Duodenal mucosa (tissue), 2 donors: Measurements from ENCODE around the gene YJEFN3.

ENCODE experiments used
- H3K27ac ChIP-seq: one replicate; pipeline ENCODE4 v1.7.0; 2013; ENCODE audit warnings: low read depth, low read length
- H3K27me3 ChIP-seq, 2 donors: one replicate each; pipeline ENCODE4 v1.7.0; 2013; ENCODE audit warnings: low read length in 2 of 2, control low read depth in 1 of 2; ENCODE audit not compliant: insufficient read depth in 2 of 2, control insufficient read depth in 1 of 2
- H3K36me3 ChIP-seq, 2 donors: one replicate each; pipeline ENCODE4 v1.7.0; 2013; ENCODE audit warnings: low read length in 2 of 2, control low read depth in 1 of 2; ENCODE audit not compliant: insufficient read depth in 2 of 2, control insufficient read depth in 1 of 2
- H3K4me1 ChIP-seq, 2 donors: one replicate each; pipeline ENCODE4 v1.7.0; 2013; ENCODE audit warnings: low read length in 2 of 2, control low read depth in 1 of 2; ENCODE audit not compliant: insufficient read depth in 2 of 2, control insufficient read depth in 1 of 2
- H3K4me3 ChIP-seq, 2 donors: one replicate each; pipeline ENCODE4 v1.7.0; 2013; ENCODE audit warnings: low read length in 2 of 2, low read depth in 1 of 2
- H3K9ac ChIP-seq, 2 donors: one replicate each; pipeline ENCODE4 v1.7.0; 2013; ENCODE audit warnings: low read length in 2 of 2, low read depth in 1 of 2
- H3K9me3 ChIP-seq, 2 donors: one replicate each; pipeline ENCODE4 v1.7.0; 2013; ENCODE audit warnings: low read length in 2 of 2, control low read depth in 1 of 2; ENCODE audit not compliant: control insufficient read depth in 1 of 2

Gene YJEFN3

DNA sequence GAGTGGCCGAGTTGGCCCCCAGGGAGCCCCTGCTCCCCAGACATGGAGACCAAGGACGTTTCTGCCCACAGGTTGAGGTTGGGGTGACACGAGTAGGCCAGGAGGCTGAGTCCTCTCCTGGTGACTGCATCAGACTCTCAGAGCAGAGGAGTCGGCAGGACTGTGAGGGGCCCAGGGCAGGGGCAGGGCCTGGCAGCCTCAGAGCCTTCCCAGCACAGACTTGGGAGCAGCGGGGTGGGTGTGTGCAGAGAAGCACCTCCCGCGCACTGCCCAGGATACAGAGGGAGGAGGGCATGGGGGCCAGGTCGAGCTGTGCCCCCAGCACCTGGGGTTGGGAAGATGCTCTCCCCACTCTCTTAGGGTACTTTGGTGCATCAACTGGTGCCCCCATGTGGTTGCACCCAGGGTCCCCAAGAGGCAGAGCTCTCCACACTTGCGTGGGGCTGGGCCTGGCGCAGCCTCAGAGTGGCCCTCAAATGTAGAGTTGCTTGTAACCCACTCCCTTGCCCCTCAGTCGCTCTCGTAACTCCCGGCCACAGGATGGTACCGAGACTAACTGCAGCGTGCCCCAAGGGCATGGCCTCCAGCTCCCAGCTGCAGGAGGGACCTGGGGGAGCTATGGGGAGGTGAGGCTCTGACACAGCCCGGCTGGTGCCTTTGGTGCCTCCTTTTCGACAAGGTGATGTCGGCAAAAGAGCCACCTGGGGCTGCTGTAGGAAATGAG lies 29.3 kb upstream of the YJEFN3 start:
- Histone ChIP-seq H3K4me1 (no peaks in the 10 kb centered on the region), H3K27ac (no peak overlapping the region), H3K4me3 (no peak overlapping the region), H3K27me3 (no peaks in the 10 kb centered on the region), H3K36me3 (peaks cover 50 to 95% of the 10 kb centered on the region in 2 donors), H3K9me3 (no peaks in the 10 kb centered on the region), H3K9ac (no peak overlapping the region)

DNA sequence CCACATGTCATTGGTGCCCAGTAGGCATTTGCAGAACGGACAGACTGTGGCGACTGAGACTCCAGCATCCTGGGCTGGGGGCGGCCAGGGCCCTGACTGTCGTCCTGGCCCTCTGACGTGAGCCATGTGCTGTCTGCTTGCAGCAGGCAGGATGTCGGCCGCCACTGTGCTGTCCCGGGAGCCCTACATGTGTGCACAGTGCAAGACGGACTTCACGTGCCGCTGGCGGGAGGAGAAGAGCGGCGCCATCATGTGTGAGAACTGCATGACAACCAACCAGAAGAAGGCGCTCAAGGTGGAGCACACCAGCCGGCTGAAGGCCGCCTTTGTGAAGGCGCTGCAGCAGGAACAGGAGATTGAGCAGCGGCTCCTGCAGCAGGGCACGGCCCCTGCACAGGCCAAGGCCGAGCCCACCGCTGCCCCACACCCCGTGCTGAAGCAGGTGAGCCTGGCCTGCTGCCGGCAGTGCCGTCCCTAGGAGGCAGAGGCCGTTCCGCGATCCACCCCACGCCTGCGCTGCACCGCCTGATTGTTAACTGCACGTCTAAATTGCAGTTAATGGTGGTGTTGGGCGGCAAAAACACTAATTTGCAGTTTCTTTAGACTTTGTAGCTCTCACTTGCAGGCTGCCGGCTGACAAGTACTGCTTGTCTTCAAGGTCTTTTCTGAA lies 27.6 kb upstream of the YJEFN3 start:
- Histone ChIP-seq H3K27ac (no peak overlapping the region), H3K4me1 (no peaks in the 10 kb centered on the region), H3K36me3 (peaks cover 45 to 100% of the 10 kb centered on the region in 2 donors)

DNA sequence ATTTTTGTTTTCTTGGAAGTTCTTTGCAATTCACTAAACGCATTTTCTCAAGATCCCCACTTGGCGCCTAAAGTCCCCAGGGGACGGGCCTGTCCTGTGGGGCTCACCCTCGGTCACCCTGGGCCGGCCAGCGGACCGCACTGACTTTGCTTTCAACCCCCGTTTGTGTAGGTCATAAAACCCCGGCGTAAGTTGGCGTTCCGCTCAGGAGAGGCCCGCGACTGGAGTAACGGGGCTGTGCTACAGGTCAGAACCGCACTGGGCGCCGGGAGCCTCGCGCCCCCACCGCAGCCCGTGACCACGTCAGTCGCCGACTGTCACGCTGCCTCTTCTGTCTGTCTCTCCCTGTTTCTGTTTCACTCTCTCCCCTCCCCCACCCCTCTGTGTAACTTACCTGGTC lies 26.9 kb upstream of the YJEFN3 start:
- Histone ChIP-seq H3K36me3 (peaks cover 39 to 100% of the 10 kb centered on the region in 2 donors), H3K27me3 (no peaks in the 10 kb centered on the region), H3K4me1 (no peaks in the 10 kb centered on the region), H3K27ac (no peak overlapping the region), H3K4me3 (no peak overlapping the region), H3K9me3 (no peaks in the 10 kb centered on the region), H3K9ac (no peak overlapping the region)

More for the DNA sequence above, 27.6 kb upstream of the YJEFN3 start:
- no peaks in the 10 kb centered on the region for H3K27me3 ChIP-seq
- no peak overlapping the region for H3K9ac ChIP-seq
- no peak overlapping the region for H3K4me3 ChIP-seq
- no peaks in the 10 kb centered on the region for H3K9me3 ChIP-seq

DNA sequence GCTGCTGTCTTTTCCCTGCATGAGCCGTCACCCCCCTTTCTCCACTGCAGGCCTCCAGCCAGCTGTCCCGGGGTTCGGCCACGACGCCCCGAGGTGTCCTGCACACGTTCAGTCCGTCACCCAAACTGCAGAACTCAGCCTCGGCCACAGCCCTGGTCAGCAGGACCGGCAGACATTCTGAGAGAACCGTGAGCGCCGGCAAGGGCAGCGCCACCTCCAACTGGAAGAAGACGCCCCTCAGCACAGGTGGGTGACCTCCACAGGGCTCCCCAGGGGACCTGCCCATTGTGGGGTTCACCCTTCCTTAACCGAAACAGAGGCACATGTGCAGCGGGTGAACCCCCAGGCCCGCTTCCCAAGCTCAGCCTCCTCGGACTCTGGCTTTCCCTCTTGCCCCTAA lies 26.4 kb upstream of the YJEFN3 start:
- no peak overlapping the region for H3K9ac ChIP-seq
- H3K4me1 ChIP-seq, result no peaks in the 10 kb centered on the region
- no peak overlapping the region for H3K27ac ChIP-seq
- peaks cover 38 to 100% of the 10 kb centered on the region in 2 donors for H3K36me3 ChIP-seq
- no peak overlapping the region for H3K4me3 ChIP-seq
- no peaks in the 10 kb centered on the region for H3K27me3 ChIP-seq
- no peaks in the 10 kb centered on the region for H3K9me3 ChIP-seq

DNA sequence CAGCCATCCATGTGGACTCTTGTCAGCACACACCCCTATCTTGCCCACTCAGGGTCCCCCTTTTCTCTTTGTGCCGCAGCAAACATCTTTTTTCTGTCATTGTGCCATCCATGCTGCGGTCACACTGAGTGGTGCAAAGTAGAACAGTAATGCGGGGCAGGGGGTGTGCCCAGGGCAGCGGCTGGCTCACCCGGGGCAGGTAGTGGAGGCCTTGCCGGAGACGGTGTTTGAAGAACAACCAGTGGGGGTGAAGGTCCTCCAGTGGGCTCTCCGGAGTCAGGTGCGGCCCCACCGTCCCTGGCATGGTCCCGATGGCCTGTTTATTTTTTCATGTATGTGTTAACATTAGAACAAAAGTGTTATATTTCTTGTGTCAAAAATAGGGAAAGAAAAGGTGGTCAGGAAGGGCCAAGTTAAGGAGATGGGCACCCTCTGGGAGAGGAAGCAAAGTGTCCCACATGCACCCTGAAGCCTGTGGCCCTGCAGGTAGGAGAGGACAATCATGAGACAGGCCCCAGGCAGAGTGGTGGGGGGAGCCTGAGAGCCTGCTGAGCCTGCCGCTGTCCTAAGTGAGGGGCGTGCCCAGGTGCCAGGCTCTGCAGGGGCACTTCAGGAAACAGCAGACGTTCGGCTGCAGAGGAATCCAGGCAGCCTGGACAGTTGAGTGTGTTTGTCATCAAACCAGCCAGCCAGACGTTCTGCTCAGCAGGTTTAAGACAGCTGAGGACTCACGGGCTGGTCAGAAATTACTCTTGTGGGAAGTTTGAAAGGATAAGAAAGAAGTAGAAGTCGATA lies 25.7 kb upstream of the YJEFN3 start:
- Histone ChIP-seq H3K4me3 (no peak overlapping the region), H3K9ac (no peak overlapping the region), H3K27me3 (no peaks in the 10 kb centered on the region), H3K4me1 (no peaks in the 10 kb centered on the region), H3K27ac (no peak overlapping the region), H3K36me3 (peaks cover 40 to 98% of the 10 kb centered on the region in 2 donors), H3K9me3 (no peaks in the 10 kb centered on the region)

DNA sequence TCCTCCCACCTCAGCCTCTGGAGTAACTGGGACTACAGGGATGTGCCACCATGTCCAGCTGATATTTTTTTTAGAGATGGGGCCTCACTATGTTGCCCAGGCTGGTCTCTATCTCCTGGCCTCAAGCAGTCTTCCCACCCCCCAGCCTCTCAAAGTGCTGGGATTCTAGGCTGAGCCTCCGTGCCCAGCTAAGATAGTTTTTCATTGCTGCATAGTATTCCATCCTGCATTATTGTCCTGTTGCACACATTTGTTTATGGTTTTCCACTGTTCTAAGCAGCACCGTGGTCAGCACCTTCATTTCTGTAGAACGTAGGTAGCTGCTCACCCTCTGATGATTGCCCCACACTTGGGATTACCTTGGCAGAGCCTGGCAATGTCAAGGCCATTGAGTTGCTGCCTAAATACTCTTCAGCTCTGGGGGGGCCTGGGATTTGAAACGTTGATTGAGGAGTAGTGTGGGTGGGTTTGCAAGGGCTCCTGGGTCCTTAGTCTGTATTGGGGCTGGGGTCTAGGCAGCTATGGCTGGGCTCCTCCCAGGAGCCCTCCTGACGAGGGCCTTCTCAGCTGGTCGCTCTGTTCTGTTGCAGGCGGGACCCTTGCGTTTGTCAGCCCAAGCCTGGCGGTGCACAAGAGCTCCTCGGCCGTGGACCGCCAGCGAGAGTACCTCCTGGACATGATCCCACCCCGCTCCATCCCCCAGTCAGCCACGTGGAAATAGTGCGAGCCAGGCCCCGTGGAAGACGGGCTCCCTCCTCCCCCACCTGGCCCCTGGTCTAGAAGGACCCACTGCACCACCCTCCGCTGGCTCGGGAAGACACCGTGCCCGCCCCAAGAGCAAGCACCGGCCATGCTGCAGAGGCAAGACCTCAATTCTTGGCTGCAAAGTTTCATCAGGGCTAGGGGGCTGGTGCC lies 23.7 kb upstream of the YJEFN3 start:
- H3K36me3 ChIP-seq, result peaks cover 35 to 82% of the 10 kb centered on the region in 2 donors
- H3K27me3 ChIP-seq, result no peaks in the 10 kb centered on the region
- no peak overlapping the region for H3K4me3 ChIP-seq
- H3K27ac ChIP-seq, result no peak overlapping the region
- H3K9me3 ChIP-seq, result no peaks in the 10 kb centered on the region
- no peak overlapping the region for H3K9ac ChIP-seq
- no peaks in the 10 kb centered on the region for H3K4me1 ChIP-seq

DNA sequence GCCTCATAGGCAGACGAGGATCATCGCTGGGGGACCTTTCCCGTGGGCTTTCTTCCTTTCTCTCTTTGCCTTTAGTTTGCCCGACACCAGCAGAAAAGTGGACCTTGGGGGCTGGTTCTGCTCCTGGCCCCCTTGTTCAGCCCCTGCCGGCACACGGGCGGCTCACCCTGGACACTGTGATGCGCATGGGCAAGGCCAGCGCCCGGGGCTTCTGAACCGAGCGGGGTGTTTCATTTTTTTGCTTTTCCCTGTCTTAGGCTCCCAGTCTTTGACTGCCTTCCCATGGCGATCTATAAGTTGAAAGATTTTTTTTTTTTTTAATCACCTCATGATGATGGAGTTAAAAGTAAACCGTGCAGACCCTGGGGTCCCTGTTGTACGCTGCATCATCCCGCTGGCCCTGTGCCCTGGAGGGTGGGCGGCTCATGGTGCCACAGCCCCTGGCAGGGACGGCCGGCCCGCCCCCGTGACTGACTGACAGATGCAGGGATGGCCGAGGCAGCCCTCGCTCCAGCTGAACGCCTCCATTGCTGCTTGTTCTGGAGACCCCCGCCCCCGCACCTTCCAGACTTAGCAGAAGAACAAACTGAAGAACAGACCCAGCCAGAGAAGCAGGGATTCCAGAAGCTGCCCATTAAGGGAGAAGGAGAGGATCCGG lies 22.9 kb upstream of the YJEFN3 start:
- no peaks in the 10 kb centered on the region for H3K4me1 ChIP-seq
- H3K9me3 ChIP-seq, result no peaks in the 10 kb centered on the region
- H3K4me3 ChIP-seq, result no peak overlapping the region
- no peak overlapping the region for H3K9ac ChIP-seq
- H3K27me3 ChIP-seq, result no peaks in the 10 kb centered on the region
- no peak overlapping the region for H3K27ac ChIP-seq
- H3K36me3 ChIP-seq, result peaks cover 31 to 74% of the 10 kb centered on the region in 2 donors

DNA sequence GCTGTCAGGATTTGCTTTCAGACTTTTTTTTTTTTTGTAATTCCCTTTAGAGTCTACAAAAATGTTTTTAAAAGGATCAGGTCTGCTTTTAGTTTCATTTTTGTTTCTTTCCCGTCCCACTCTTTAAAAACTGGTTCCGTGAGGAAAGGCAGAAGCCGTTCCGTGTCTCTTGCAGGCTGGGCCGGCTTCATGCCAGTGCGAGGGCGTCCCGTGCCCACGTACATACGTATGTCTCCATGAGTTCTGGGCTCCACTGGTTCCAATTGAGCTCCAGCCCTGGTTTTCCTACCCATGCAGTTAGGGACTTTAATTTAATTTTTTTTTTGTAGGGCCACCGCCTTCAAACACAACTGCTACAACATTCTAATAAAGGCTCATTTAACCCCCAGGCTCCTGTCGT lies 22.1 kb upstream of the YJEFN3 start:
- Histone ChIP-seq H3K36me3 (peaks cover 31 to 66% of the 10 kb centered on the region in 2 donors), H3K9me3 (no peaks in the 10 kb centered on the region), H3K4me3 (no peak overlapping the region), H3K27ac (no peak overlapping the region), H3K9ac (no peak overlapping the region), H3K27me3 (no peaks in the 10 kb centered on the region), H3K4me1 (no peaks in the 10 kb centered on the region)

DNA sequence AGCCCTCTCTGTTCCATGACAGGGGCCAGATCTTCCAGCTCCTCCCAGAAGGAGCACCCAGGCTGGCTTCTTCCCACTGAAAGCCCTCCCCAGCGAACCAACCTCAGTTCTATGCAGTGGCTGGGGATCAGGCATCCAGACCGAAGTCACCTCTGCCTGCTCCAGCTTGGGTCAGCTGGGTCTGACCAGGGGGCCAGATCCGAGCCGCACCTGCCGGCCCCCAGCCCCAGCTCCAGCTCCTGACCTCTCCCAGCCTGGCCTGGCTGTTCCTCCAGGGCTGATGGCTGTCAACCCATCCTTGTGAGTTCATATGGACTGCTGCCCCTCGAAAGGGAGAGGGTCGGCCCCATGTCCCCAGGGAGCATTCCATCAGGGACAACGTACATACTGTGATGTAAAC lies 21.4 kb upstream of the YJEFN3 start:
- Histone ChIP-seq H3K9me3 (no peaks in the 10 kb centered on the region), H3K4me1 (peaks cover 0 to 2% of the 10 kb centered on the region in 2 donors), H3K27me3 (no peaks in the 10 kb centered on the region), H3K9ac (no peak overlapping the region), H3K4me3 (no peak overlapping the region), H3K36me3 (peaks cover 25 to 59% of the 10 kb centered on the region in 2 donors), H3K27ac (no peak overlapping the region)
